DMS 273 (cell line): ENCODE measurements around the gene OR4C6.

ENCODE experiments used
- DNase-seq: peaks from one replicate; lab custom pipeline; 2025; ENCODE audit not compliant: unreplicated experiment; lab: John Stamatoyannopoulos, UW

Gene OR4C6

GRCh38 chr11:55661901-55662300 lies at the start of gene OR4C6:
Gene OR4C6, plus strand, starts transcription at chr11:55662201. Its CDS starts 2,966 bp downstream, at chr11:55665167.
- no peak for DNase-seq

- no peak for DNase-seq
Observed at GRCh38 chr11:55624531-55624930, 37.5 kb upstream of the OR4C6 start.

- DNase-seq: no peak
Observed at GRCh38 chr11:55634813-55635212, 27.2 kb upstream of the OR4C6 start, which contains the start of gene OR4P4. Gene OR4P4, plus strand, starts transcription at chr11:55635113.

GRCh38 chr11:55648027-55648426 lies 14.0 kb upstream of the OR4C6 start, which contains the start of gene OR4S2:
Gene OR4S2, plus strand, starts transcription at chr11:55648327. Its CDS starts 2,577 bp downstream, at chr11:55650904.
- DNase-seq: no peak

- DNase-seq: no peak
Observed at GRCh38 chr11:55652560-55652959, 9.4 kb upstream of the OR4C6 start.

GRCh38 chr11:55655096-55655495 lies 6.9 kb upstream of the OR4C6 start:
- DNase-seq: no peak

- DNase-seq: no peak
Observed at GRCh38 chr11:55658031-55658573, 3.9 kb upstream of the OR4C6 start.

GRCh38 chr11:55658608-55659007 lies 3.4 kb upstream of the OR4C6 start:
- no peak for DNase-seq

- DNase-seq: no peak
Observed at GRCh38 chr11:55669376-55669775, 7.4 kb downstream of the OR4C6 start.

DNA sequence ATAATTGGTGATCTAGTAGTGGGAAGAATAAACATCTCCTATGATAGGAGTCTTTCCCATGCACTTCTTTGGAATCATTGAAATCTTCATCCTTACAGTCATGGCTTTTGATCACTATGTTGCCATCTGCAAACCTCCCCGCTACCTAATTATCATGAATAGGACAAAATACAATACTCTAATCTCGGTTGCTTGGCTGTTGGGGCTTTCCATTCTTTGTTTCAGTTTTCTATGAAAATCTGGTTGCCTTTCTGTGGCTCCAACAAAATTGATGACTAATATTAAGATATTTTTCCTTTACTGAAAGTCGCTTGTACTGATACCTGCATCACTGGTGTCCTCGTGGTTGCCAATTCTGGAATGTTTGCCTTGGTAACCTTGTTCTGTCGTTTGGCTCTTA lies 11.9 kb downstream of the OR4C6 start:
- no peak for DNase-seq

DNA sequence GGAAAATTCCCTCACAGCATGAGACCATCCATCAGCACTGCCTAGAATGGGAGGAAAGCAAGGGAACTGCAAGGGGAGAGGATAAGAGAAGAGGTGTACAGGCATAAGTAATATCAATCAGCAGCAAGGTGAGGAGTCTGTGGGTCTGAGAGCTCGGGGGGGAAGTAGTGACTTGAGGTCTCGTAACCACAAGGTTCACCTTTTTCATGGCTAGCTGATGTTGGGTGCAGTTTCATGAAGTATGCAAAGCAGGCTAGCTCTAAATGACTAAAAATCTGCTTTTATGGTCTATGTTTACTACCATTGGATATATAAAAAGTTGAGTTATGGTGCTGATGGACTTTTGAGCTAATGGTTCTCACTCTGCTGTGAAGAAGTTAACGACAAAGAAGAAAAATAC lies 35.8 kb downstream of the OR4C6 start:
- no peak for DNase-seq

- no peak for DNase-seq
Observed at GRCh38 chr11:55701429-55701828, 39.4 kb downstream of the OR4C6 start.

GRCh38 chr11:55707029-55707428 lies 45.0 kb downstream of the OR4C6 start:
- peak; percentile 45 for DNase-seq

- peak; percentile 31 for DNase-seq
Observed at GRCh38 chr11:55714982-55715888, 53.2 kb downstream of the OR4C6 start.
